ENCODE results near the gene MED9. TPM values are rescaled to one million over a fixed set of nuclear protein-coding genes. Genes with fewer than 3 reads are reported as not detected.
"Not testable (repeated sequence)": the region's sequence is repeated elsewhere in the genome, so short reads cannot be mapped to it uniquely, and the experiment has no call there.

Gene MED9
- polyA plus RNA-seq, 6 donors from 2014 or later: 14.7 to 25.9 (median 18.5) TPM

DNA sequence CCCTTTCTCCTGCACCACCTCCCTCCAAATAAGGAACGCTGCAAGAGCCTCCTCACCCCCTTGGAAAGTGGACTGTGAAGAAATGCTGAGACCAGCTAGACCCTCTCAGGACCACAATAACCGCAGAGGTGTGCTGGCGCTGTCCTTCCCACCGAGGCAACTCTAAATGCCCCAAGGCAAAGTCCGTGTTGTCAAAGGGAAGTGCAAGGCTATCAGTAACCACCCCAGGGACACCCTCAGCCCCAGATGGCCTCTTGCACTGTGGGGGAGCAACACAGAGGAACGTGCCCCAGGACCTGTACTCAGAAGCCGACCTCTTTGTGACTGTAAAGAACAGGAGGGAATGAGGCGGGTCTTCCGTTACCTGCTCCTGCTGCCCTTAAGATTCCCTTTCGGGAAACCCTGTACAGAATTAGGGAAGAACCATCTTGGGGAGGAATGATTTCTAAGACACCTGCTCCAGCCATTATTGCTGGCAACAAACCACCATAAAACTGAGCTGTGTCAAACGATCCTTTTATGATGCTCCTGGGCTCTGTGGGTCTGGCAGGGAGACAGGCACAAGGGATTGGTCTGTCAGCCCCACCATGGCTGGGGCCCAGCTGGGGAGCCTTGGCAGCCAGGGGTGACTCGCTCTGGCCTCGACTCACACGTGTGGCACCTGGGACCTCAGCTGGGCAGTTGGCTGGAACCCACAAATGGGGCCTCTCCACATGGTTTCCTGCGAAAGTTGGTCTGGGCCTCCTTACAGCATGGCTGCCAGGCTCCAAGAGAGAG is 14.6 kb upstream of the MED9 start:
- no peak overlapping the region for H3K27ac Mint-ChIP-seq
- H3K27me3 Mint-ChIP-seq: peaks cover 0 to 12% (median 5%) of the 10 kb centered on the region in 3 donors
- no peak overlapping the region for H3K4me3 Mint-ChIP-seq
- peaks cover 0 to 5% (median 0%) of the 10 kb centered on the region in 3 donors for H3K4me1 Mint-ChIP-seq
- peaks cover 0 to 6% (median 3%) of the 10 kb centered on the region in 7 donors for H3K9me3 Mint-ChIP-seq
- H3K36me3 Mint-ChIP-seq: peaks cover 0 to 8% of the 10 kb centered on the region in 2 donors
- ATAC-seq (ENCODE audit: low read depth in 2 of 2) (no peak), DNase-seq (no peak)

DNA sequence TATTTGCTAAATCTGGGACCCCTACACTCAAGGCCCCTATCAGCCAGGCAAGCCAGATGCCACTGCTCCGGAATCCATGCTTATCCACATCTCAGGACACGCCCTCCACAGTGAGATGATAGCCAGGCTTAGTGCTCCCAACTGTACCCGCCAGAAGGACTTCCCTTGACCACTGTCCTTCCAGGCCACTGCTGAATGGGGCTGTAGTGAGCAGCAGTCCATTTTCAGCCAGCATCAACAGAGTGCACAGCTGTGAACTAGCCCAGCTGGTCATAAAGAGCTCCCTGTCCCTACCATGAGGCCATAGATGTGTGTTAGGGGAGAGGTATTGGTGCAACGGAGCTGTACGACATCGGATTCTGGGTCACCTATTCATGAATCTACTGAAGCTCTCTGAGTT is 13.0 kb upstream of the MED9 start:
- peaks cover 0 to 8% of the 10 kb centered on the region in 2 donors for H3K36me3 Mint-ChIP-seq
- ATAC-seq (ENCODE audit: low read depth in 2 of 2) (no peak), DNase-seq (no peak)
- H3K27ac Mint-ChIP-seq: peak overlapping the region in 1 of 6 donors; percentile 65
- H3K27me3 Mint-ChIP-seq: peaks cover 0 to 12% (median 6%) of the 10 kb centered on the region in 3 donors
- H3K4me3 Mint-ChIP-seq: no peak overlapping the region
- H3K4me1 Mint-ChIP-seq: peaks cover 0 to 5% (median 0%) of the 10 kb centered on the region in 3 donors
- H3K9me3 Mint-ChIP-seq: peaks cover 0 to 6% (median 3%) of the 10 kb centered on the region in 7 donors

GRCh38 chr17:17465878-17466277 is 10.9 kb upstream of the MED9 start:
- H3K9me3 Mint-ChIP-seq; H3K27ac Mint-ChIP-seq; DNase-seq; H3K36me3 Mint-ChIP-seq; H3K4me3 Mint-ChIP-seq; H3K4me1 Mint-ChIP-seq; ATAC-seq (ENCODE audit: low read depth in 2 of 2): not testable (repeated sequence)
- H3K27me3 Mint-ChIP-seq: peaks cover 0 to 12% (median 6%) of the 10 kb centered on the region in 3 donors

GRCh38 chr17:17466511-17466910 is 10.3 kb upstream of the MED9 start:
- H3K36me3 Mint-ChIP-seq: no peaks in the 10 kb centered on the region
- no peak for ATAC-seq (ENCODE audit: low read depth in 2 of 2)
- H3K9me3 Mint-ChIP-seq: peaks cover 0 to 2% (median 0%) of the 10 kb centered on the region in 7 donors
- H3K27me3 Mint-ChIP-seq: peaks cover 0 to 12% (median 6%) of the 10 kb centered on the region in 3 donors
- no peak overlapping the region for H3K4me3 Mint-ChIP-seq
- no peak overlapping the region for H3K27ac Mint-ChIP-seq
- H3K4me1 Mint-ChIP-seq: no peaks in the 10 kb centered on the region
- DNase-seq: no peak

- Mint-ChIP-seq H3K9me3 (peaks cover 0 to 2% (median 0%) of the 10 kb centered on the region in 7 donors), H3K27me3 (peaks cover 0 to 12% (median 6%) of the 10 kb centered on the region in 3 donors), H3K36me3 (no peaks in the 10 kb centered on the region), H3K4me1 (no peaks in the 10 kb centered on the region), H3K27ac (no peak overlapping the region), H3K4me3 (no peak overlapping the region)
- DNase-seq (no peak), ATAC-seq (ENCODE audit: low read depth in 2 of 2) (no peak)
Measured at GRCh38 chr17:17467016-17467415, 9.8 kb upstream of the MED9 start.

- Mint-ChIP-seq H3K27me3 (peaks cover 0 to 12% (median 6%) of the 10 kb centered on the region in 3 donors), H3K36me3 (no peaks in the 10 kb centered on the region), H3K9me3 (peaks cover 0 to 2% (median 0%) of the 10 kb centered on the region in 7 donors), H3K4me1 (no peaks in the 10 kb centered on the region), H3K27ac (no peak overlapping the region), H3K4me3 (no peak overlapping the region)
- no peak for ATAC-seq (ENCODE audit: low read depth in 2 of 2)
- DNase-seq: no peak
Measured at GRCh38 chr17:17467720-17468119, 9.1 kb upstream of the MED9 start.

DNA sequence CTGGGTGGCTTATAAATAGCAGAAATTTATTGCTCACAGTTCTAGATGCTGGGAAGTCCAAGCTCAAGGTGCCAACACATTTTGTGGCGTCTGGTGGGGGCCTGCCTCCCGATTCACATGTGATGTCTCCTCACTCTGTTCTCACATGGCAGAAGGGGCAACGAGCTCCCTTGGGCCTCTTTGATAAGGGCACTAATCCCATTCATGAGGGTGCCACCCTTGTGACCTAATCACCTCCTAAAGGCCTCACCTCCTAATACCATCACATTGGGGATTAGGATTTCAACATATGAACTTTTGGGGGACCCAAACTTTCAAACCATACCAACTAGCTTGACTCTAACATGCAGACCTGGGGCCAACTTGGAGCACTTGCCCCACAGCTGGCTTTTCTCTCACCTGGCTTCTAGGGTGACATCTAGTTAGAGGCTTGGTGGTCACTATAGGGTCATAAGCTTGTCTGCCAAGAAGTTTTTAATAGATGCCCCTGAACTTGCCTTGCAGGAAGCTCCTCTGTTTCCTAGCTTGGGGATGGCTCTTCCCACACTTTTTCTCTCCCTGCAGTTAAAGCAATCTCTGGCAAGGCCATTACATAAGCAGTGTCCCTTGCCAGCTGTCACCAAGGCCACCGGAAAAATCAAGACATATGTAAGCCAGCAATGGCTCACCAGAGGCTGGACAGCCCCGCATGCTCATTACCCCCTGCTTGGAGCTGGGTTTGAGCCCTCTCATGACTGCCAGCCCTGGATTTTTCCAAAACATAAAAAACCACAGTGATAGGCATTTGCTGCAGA is 8.4 kb upstream of the MED9 start:
- Mint-ChIP-seq H3K27me3 (peaks cover 0 to 12% (median 6%) of the 10 kb centered on the region in 3 donors), H3K4me1 (no peaks in the 10 kb centered on the region), H3K36me3 (no peaks in the 10 kb centered on the region), H3K27ac (no peak overlapping the region), H3K4me3 (no peak overlapping the region), H3K9me3 (peaks cover 0 to 2% (median 0%) of the 10 kb centered on the region in 7 donors)
- DNase-seq: no peak
- no peak for ATAC-seq (ENCODE audit: low read depth in 2 of 2)

DNA sequence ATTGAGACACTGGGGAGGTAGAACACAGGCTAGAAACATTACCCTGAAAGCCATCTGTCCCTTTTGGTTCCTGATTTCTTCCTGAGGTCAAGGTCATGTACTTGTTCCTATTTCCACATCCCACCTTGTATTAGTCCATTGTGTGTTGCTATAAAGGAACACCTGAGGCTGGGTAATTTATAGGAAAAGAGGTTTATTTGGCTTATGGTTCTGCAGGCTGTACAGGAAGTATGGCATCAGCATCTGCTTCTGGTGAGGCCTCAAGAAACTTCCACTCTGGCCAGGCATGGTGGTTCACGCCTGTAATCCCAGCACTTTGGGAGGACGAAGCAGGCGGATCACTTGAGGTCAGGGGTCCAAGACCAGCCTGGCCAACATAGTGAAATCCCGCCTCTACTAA is 7.4 kb upstream of the MED9 start:
- DNase-seq (no peak), ATAC-seq (ENCODE audit: low read depth in 2 of 2) (no peak)
- H3K36me3 Mint-ChIP-seq: no peaks in the 10 kb centered on the region
- no peak overlapping the region for H3K27ac Mint-ChIP-seq
- H3K9me3 Mint-ChIP-seq: peaks cover 0 to 2% (median 0%) of the 10 kb centered on the region in 7 donors
- no peak overlapping the region for H3K4me3 Mint-ChIP-seq
- no peaks in the 10 kb centered on the region for H3K4me1 Mint-ChIP-seq
- H3K27me3 Mint-ChIP-seq: peaks cover 0 to 10% (median 6%) of the 10 kb centered on the region in 3 donors

DNA sequence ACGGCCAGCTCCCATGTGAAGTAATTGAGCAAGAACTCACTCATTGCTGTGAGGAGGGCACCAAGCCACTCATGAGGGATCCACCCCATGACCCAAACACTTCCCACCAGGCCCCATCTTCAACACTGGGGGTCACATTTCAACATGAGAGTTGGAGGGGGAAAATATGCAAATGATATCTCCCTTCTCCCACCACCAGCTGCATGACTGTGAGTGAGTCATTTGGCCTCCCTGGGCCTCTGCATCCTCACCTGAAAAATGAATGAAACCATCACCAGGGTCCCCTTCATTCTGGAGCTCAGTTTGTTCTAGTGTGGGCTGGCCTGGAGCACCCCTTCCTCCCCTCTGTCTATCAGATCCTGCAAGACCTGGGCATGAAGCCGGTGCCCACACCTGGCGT is 6.8 kb upstream of the MED9 start:
- Mint-ChIP-seq H3K9me3 (peaks cover 0 to 2% (median 0%) of the 10 kb centered on the region in 7 donors), H3K4me1 (no peaks in the 10 kb centered on the region), H3K4me3 (no peak overlapping the region), H3K27ac (no peak overlapping the region), H3K36me3 (no peaks in the 10 kb centered on the region), H3K27me3 (peaks cover 0 to 6% (median 4%) of the 10 kb centered on the region in 3 donors)
- ATAC-seq (ENCODE audit: low read depth in 2 of 2) (no peak), DNase-seq (no peak)

GRCh38 chr17:17472333-17472920 is 4.4 kb upstream of the MED9 start:
- H3K36me3 Mint-ChIP-seq: no peaks in the 10 kb centered on the region
- no peaks in the 10 kb centered on the region for H3K27me3 Mint-ChIP-seq
- peaks cover 0 to 2% (median 0%) of the 10 kb centered on the region in 7 donors for H3K9me3 Mint-ChIP-seq
- H3K4me3 Mint-ChIP-seq: peak overlapping the region in 1 of 8 donors; percentile 30
- DNase-seq: no peak
- no peak overlapping the region for H3K27ac Mint-ChIP-seq
- H3K4me1 Mint-ChIP-seq: peaks cover 4 to 12% (median 10%) of the 10 kb centered on the region in 3 donors
- no peak for ATAC-seq (ENCODE audit: low read depth in 2 of 2)

GRCh38 chr17:17474341-17474740 is 2.5 kb upstream of the MED9 start:
- Mint-ChIP-seq H3K36me3 (no peaks in the 10 kb centered on the region), H3K27ac (no peak overlapping the region), H3K27me3 (no peaks in the 10 kb centered on the region), H3K4me3 (peak overlapping the region in 1 of 8 donors; percentile 13), H3K4me1 (peaks cover 7 to 27% (median 23%) of the 10 kb centered on the region in 3 donors), H3K9me3 (no peaks in the 10 kb centered on the region)
- ATAC-seq (ENCODE audit: low read depth in 2 of 2): no peak
- no peak for DNase-seq

GRCh38 chr17:17479209-17479608 is 2.4 kb downstream of the MED9 start:
- ATAC-seq (ENCODE audit: low read depth in 2 of 2) (no peak), DNase-seq (no peak)
- no peak overlapping the region for H3K27ac Mint-ChIP-seq
- no peaks in the 10 kb centered on the region for H3K36me3 Mint-ChIP-seq
- H3K4me3 Mint-ChIP-seq: peak overlapping the region in 2 of 8 donors; percentile 77 to 93
- no peaks in the 10 kb centered on the region for H3K9me3 Mint-ChIP-seq
- H3K4me1 Mint-ChIP-seq: peaks cover 23 to 52% (median 51%) of the 10 kb centered on the region in 3 donors
- H3K27me3 Mint-ChIP-seq: no peaks in the 10 kb centered on the region

DNA sequence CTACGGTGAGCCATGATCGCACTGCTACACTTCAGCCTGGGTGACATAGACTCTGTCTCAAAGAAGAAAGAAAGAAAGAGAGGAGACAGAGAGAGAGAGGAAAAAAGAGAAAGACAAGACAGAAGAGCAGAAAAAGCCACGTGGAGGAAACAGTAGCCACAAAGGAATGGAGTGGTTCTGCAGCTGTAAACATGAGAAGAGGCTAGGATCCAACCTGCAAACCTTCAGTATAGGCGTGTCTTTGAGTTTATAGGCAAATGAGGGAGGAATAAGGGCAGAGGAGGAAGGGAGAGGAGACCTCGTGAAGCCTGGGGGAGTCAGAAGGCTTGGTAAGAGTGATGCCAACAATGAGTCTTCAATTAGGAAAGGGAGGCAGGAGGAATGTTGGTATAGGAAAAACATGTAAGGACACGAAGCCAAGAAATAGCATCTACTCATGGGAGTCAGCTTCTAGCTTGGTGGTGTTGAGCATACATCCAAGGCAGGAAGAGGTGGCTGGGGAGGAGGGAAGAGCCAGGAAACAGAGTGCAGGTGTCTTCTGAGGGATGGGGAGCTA is 3.9 kb downstream of the MED9 start:
- DNase-seq (no peak), ATAC-seq (ENCODE audit: low read depth in 2 of 2) (no peak)
- H3K9me3 Mint-ChIP-seq: no peaks in the 10 kb centered on the region
- no peaks in the 10 kb centered on the region for H3K27me3 Mint-ChIP-seq
- H3K36me3 Mint-ChIP-seq: peaks cover 0 to 6% of the 10 kb centered on the region in 2 donors
- H3K4me1 Mint-ChIP-seq: peaks cover 27 to 58% (median 54%) of the 10 kb centered on the region in 3 donors
- H3K27ac Mint-ChIP-seq: peak overlapping the region in 3 of 6 donors; percentile 32 to 83 (median 64)
- peak overlapping the region in 4 of 8 donors; percentile 12 to 62 (median 38) for H3K4me3 Mint-ChIP-seq
